ENCODE data around the gene LPAR1. TPM values are rescaled to one million over a fixed set of nuclear protein-coding genes. Genes with fewer than 3 reads are reported as not detected.

The LPAR1 gene
- total and polyA plus RNA-seq, 2 donors (not counting 1 experiment from before 2014, with no cell fraction given) = 222 to 240 TPM

DNA sequence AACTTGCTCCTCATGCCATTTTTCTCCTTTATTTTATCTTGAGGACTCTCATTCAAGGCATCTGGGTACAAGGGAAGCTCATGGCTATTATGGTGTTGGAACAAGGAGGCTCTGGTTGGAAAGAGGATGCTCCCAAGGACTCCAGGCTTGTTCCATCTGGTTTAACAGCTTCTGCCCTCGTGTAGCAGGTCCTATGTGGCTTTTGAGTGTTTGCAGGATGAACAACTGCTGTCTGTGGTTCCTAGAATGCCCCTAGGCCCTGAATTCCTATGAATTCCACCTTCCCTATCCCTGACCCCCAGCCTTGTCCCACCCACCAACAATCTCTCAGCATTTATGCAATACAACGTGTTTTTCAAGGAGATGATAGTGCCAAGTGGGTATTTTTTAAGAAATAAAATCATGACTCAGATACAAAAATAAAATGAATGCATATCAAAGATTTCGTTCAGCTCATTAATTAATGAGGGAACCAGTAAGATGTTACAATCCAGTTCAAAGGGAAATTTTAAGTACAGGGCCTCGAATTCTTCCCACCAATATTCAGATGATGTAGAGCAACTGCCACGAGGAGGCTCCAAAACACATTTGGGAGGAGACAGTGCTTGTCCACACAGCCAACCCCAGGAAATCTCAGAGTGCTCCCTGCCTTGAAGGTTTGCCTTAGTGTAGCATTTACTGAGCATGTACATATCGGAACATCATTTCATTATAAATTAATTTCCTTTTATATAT, 187.7 kb downstream of the LPAR1 start:
- no peaks in the 10 kb centered on the region for H3K9me3 ChIP-seq (ENCODE audit: control insufficient read depth, insufficient read depth, low read depth, low read length)
- H3K4me3 ChIP-seq (replicated peaks in 1 of 4; ENCODE audit: control extremely low read depth in 1 of 4, insufficient read depth in 1 of 4, low read depth in 3 of 4, low read length in 4 of 4) = no peak overlapping the region
- H4K20me1 ChIP-seq (ENCODE audit: control insufficient read depth, extremely low read depth, insufficient read depth, low read length) = no peaks in the 10 kb centered on the region
- no peak overlapping the region for H3K27ac ChIP-seq (ENCODE audit: insufficient read depth, low read length)
- no peak for DNase-seq (ENCODE audit: low read depth in 2 of 2)
- no peak overlapping the region for H2AFZ ChIP-seq (ENCODE audit: low read length)
- no peak overlapping the region for H3K4me2 ChIP-seq (ENCODE audit: extremely low read depth, insufficient read depth, low read length)
- H3K36me3 ChIP-seq (ENCODE audit: control insufficient read depth, insufficient read depth, low read length) = no peaks in the 10 kb centered on the region
- H3K9ac ChIP-seq (ENCODE audit: insufficient read depth, low read length) = no peak overlapping the region
- H3K4me1 ChIP-seq (ENCODE audit: control insufficient read depth, extremely low read depth, insufficient read depth, low read length) = no peaks in the 10 kb centered on the region
- H3K27me3 ChIP-seq (ENCODE audit: control insufficient read depth, insufficient read depth, low read length) = no peaks in the 10 kb centered on the region
- TF ChIP-seq, protein P1, sequence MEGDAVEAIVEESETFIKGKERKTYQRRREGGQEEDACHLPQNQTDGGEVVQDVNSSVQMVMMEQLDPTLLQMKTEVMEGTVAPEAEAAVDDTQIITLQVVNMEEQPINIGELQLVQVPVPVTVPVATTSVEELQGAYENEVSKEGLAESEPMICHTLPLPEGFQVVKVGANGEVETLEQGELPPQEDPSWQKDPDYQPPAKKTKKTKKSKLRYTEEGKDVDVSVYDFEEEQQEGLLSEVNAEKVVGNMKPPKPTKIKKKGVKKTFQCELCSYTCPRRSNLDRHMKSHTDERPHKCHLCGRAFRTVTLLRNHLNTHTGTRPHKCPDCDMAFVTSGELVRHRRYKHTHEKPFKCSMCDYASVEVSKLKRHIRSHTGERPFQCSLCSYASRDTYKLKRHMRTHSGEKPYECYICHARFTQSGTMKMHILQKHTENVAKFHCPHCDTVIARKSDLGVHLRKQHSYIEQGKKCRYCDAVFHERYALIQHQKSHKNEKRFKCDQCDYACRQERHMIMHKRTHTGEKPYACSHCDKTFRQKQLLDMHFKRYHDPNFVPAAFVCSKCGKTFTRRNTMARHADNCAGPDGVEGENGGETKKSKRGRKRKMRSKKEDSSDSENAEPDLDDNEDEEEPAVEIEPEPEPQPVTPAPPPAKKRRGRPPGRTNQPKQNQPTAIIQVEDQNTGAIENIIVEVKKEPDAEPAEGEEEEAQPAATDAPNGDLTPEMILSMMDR (conservative IDR thresholded peaks at IDR 0.05 in 1 of 2, IDR thresholded peaks at IDR 0.05 in 1 of 2; ENCODE audit: low read depth in 1 of 2, low read length in 2 of 2) = no peak
- no peak for TF ChIP-seq EZH2 (IDR thresholded peaks at IDR 0.05; ENCODE audit: low read length, missing control alignments)
- no peaks in the 10 kb centered on the region for H3K79me2 ChIP-seq (ENCODE audit: control insufficient read depth, insufficient read depth, low read length)

DNA sequence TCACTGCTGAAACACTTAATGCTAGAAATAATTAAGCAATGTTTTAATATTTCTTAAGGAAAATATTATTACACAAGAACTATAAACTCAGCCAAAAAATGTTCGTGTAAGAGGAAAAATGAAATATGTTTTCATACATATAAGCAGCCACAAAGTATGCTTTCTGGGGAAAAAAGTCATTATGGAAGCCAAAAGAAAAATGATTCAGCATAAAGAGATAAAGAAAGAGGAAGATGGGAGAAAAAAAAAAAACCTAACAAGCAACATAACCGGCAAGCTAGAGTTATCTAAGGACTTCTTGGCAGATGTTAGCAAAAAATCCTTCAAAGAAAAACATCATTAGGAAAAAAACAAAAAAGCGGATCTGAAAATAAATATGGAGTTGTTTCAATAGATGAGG, 190.6 kb downstream of the LPAR1 start:
- Histone ChIP-seq H4K20me1 (ENCODE audit: control insufficient read depth, extremely low read depth, insufficient read depth, low read length) (no peaks in the 10 kb centered on the region), H3K9me3 (ENCODE audit: control insufficient read depth, insufficient read depth, low read depth, low read length) (no peaks in the 10 kb centered on the region), H3K4me3 (replicated peaks in 1 of 4; ENCODE audit: control extremely low read depth in 1 of 4, insufficient read depth in 1 of 4, low read depth in 3 of 4, low read length in 4 of 4) (no peak overlapping the region), H3K4me2 (ENCODE audit: extremely low read depth, insufficient read depth, low read length) (peak overlapping the region; percentile 52), H3K27ac (ENCODE audit: insufficient read depth, low read length) (no peak overlapping the region), H3K36me3 (ENCODE audit: control insufficient read depth, insufficient read depth, low read length) (no peaks in the 10 kb centered on the region), H3K79me2 (ENCODE audit: control insufficient read depth, insufficient read depth, low read length) (no peaks in the 10 kb centered on the region), H2AFZ (ENCODE audit: low read length) (no peak overlapping the region), H3K4me1 (ENCODE audit: control insufficient read depth, extremely low read depth, insufficient read depth, low read length) (peaks cover 2% of the 10 kb centered on the region), H3K9ac (ENCODE audit: insufficient read depth, low read length) (no peak overlapping the region), H3K27me3 (ENCODE audit: control insufficient read depth, insufficient read depth, low read length) (no peaks in the 10 kb centered on the region)
- DNase-seq (ENCODE audit: low read depth in 2 of 2) = peak; percentile 26 to 88
- TF ChIP-seq, protein P1 (conservative IDR thresholded peaks at IDR 0.05 in 1 of 2, IDR thresholded peaks at IDR 0.05 in 1 of 2; ENCODE audit: low read depth in 1 of 2, low read length in 2 of 2) = no peak
- TF ChIP-seq EZH2 (IDR thresholded peaks at IDR 0.05; ENCODE audit: low read length, missing control alignments) = no peak

DNA sequence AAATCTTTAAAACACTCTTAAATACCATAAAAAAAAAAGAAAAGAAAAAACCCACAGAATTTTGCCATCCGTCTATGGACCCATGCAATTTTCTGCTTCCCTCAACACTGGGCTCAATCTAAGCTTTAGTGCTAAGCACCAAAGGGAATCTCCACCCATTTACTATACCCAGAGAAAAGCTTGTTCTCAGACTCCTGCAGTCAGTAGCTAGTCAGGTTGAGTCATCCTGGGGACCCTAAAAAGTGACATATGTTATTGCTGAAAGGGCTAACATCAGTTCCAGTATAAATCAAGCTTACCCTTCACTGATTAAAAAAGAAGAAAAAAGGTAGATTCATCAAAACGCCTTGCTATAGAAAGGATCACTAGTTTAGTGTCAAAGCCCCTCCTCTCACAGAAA, 192.1 kb downstream of the LPAR1 start:
- H2AFZ ChIP-seq (ENCODE audit: low read length) = no peak overlapping the region

More for the DNA sequence above, 192.1 kb downstream of the LPAR1 start:
- Histone ChIP-seq H3K9ac (ENCODE audit: insufficient read depth, low read length) (no peak overlapping the region), H3K36me3 (ENCODE audit: control insufficient read depth, insufficient read depth, low read length) (no peaks in the 10 kb centered on the region), H3K4me3 (replicated peaks in 1 of 4; ENCODE audit: control extremely low read depth in 1 of 4, insufficient read depth in 1 of 4, low read depth in 3 of 4, low read length in 4 of 4) (no peak overlapping the region), H3K4me2 (ENCODE audit: extremely low read depth, insufficient read depth, low read length) (no peak overlapping the region), H3K79me2 (ENCODE audit: control insufficient read depth, insufficient read depth, low read length) (no peaks in the 10 kb centered on the region), H3K27me3 (ENCODE audit: control insufficient read depth, insufficient read depth, low read length) (no peaks in the 10 kb centered on the region), H3K9me3 (ENCODE audit: control insufficient read depth, insufficient read depth, low read depth, low read length) (no peaks in the 10 kb centered on the region), H3K27ac (ENCODE audit: insufficient read depth, low read length) (no peak overlapping the region), H3K4me1 (ENCODE audit: control insufficient read depth, extremely low read depth, insufficient read depth, low read length) (peaks cover 2% of the 10 kb centered on the region), H4K20me1 (ENCODE audit: control insufficient read depth, extremely low read depth, insufficient read depth, low read length) (no peaks in the 10 kb centered on the region)
- no peak for DNase-seq (ENCODE audit: low read depth in 2 of 2)
- TF ChIP-seq, protein P1 (conservative IDR thresholded peaks at IDR 0.05 in 1 of 2, IDR thresholded peaks at IDR 0.05 in 1 of 2; ENCODE audit: low read depth in 1 of 2, low read length in 2 of 2) = no peak
- TF ChIP-seq EZH2 (IDR thresholded peaks at IDR 0.05; ENCODE audit: low read length, missing control alignments) = no peak

Data from fibroblast of lung (primary cell).